Fibroblast of skin of back (primary cell): ENCODE measurements around the gene GNAI3. TPM values are rescaled to one million over a fixed set of nuclear protein-coding genes. Genes with fewer than 3 reads are reported as not detected.
A peak's percentile ranks its signal among the peaks of the same experiment; 100 is the strongest.

Experiments used
- DNase-seq: peaks from one replicate; pipeline ENCODE4 v3.0.0-alpha.2; 2013
- polyA plus RNA-seq, 2 experiments: library from polyadenylated mRNA; unstranded; fragments of 120-200 nt; gene quantifications; one replicate each; pipeline ENCODE4 v1.2.1, GENCODE V29; 2013; ENCODE audit not compliant: insufficient read length in 2 of 2

GNAI3 gene
- 12.7 TPM for polyA plus RNA-seq (2013, experiment 1 of 2; ENCODE audit: insufficient read length)
- polyA plus RNA-seq (2013, experiment 2 of 2; ENCODE audit: insufficient read length) = 9.9 TPM

- DNase-seq = peak; percentile 97
Measured at GRCh38 chr1:109548321-109549267, at the start of gene GNAI3. TSS of gene GNAI3 (plus strand) at chr1:109548615. CDS start at chr1:109548721, 106 bp downstream.

- no peak for DNase-seq
Measured at GRCh38 chr1:109499081-109499480, 49.3 kb upstream of the GNAI3 start.

GRCh38 chr1:109499661-109500536, 48.5 kb upstream of the GNAI3 start:
- DNase-seq = peak; percentile 50

- DNase-seq = peak; percentile 78
Measured at GRCh38 chr1:109500941-109501381, 47.5 kb upstream of the GNAI3 start.

- no peak for DNase-seq
Measured at GRCh38 chr1:109501644-109502363, 46.6 kb upstream of the GNAI3 start.

GRCh38 chr1:109502364-109502851, 46.0 kb upstream of the GNAI3 start:
- no peak for DNase-seq

GRCh38 chr1:109503935-109504334, 44.5 kb upstream of the GNAI3 start:
- DNase-seq = no peak

GRCh38 chr1:109504974-109505373, 43.4 kb upstream of the GNAI3 start:
- no peak for DNase-seq

- no peak for DNase-seq
Measured at GRCh38 chr1:109508001-109508872, 40.2 kb upstream of the GNAI3 start.

- DNase-seq = no peak
Measured at GRCh38 chr1:109508873-109509175, 39.6 kb upstream of the GNAI3 start.

GRCh38 chr1:109509176-109510134, 39.0 kb upstream of the GNAI3 start, which contains the start of gene AMIGO1:
TSS of gene AMIGO1 (minus strand) at chr1:109509727. CDS start at chr1:109508912, 815 bp downstream.
- DNase-seq = peak; percentile 53

- no peak for DNase-seq
Measured at GRCh38 chr1:109513110-109513710, 35.2 kb upstream of the GNAI3 start.

GRCh38 chr1:109514846-109515245, 33.6 kb upstream of the GNAI3 start:
- no peak for DNase-seq

- no peak for DNase-seq
Measured at GRCh38 chr1:109516872-109517271, 31.5 kb upstream of the GNAI3 start.

- no peak for DNase-seq
Measured at GRCh38 chr1:109517337-109517736, 31.1 kb upstream of the GNAI3 start.

GRCh38 chr1:109521002-109521951, 27.1 kb upstream of the GNAI3 start:
- DNase-seq = peak; percentile 8

- no peak for DNase-seq
Measured at GRCh38 chr1:109522026-109522425, 26.4 kb upstream of the GNAI3 start.

- no peak for DNase-seq
Measured at GRCh38 chr1:109523706-109524105, 24.7 kb upstream of the GNAI3 start.
